HG03108 (cell line): ENCODE data around the gene NUB1.

Source experiments
- ATAC-seq: cut with Tn5 transposase; IDR thresholded peaks from one replicate; pipeline ENCODE4 v1.9.1; 2021; ENCODE audit warnings: moderate library complexity; ENCODE audit not compliant: unreplicated experiment

Gene NUB1

GRCh38 chr7:151416112-151416940, 74.7 kb downstream of the NUB1 start:
- no peak for ATAC-seq

- ATAC-seq = no peak
These were observed 75.3 kb downstream of the NUB1 start for GRCh38 chr7:151416941-151417315.

DNA sequence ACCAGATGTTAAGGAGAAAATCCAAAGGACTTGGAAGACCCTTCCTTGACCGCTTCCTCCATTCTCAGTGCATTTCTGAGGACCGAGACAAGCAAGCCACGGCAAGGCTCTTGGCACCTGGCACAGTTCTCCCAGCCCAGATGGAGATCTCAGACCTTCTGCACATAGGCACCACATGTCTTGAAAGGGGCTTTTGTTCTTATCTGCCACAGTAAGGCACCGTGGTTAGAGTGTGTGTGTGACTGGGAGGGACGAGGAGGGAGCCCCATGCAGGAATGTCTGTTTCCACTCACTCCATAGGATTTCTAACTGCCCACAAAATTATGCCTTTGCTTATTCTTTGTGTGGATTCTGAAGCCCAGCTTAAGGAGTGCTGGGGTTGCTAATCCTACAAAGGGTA, 78.5 kb downstream of the NUB1 start:
- ATAC-seq = no peak

GRCh38 chr7:151422212-151422611, 80.6 kb downstream of the NUB1 start:
- ATAC-seq = no peak

DNA sequence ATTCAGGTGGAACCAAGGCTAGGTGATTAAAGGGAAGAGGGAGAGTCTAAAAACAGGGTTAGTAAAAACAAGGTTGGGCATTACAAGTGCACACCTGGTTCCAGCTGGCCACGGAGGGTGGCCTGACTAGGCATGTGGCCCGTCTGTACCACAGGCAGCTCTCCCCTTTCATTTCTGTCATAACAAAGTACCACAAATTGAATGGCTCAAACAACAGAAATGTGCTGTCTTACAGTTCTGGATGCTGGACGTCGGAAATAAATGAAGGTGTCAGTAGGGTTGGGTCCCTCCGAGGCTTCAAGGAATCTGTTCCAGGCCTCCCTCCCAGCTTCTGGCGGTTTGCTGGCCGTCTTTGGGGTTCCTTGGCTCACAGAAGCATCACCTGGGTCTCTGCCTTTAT, 81.6 kb downstream of the NUB1 start:
- ATAC-seq = no peak

GRCh38 chr7:151423936-151424335, 82.3 kb downstream of the NUB1 start:
- ATAC-seq = no peak

DNA sequence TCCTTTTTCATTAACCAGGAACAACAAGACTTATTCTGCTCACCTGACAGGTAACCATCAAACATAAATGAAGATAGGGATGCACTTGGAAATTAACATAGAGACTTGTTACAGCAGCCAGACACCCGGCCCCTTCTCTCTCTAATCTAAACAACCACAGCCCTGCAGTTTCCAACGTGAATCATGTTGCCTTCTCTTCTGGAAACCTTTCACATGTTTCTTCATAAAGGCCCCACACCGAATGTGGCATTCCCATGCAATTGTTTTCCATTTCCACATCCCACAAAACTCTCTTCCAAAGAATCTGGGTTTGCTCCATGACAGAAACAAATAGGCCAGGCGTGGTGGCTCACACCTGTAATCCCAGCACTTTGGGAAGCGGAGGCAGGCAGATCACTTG, 83.2 kb downstream of the NUB1 start:
- no peak for ATAC-seq

GRCh38 chr7:151425670-151426440, 84.2 kb downstream of the NUB1 start:
- no peak for ATAC-seq

DNA sequence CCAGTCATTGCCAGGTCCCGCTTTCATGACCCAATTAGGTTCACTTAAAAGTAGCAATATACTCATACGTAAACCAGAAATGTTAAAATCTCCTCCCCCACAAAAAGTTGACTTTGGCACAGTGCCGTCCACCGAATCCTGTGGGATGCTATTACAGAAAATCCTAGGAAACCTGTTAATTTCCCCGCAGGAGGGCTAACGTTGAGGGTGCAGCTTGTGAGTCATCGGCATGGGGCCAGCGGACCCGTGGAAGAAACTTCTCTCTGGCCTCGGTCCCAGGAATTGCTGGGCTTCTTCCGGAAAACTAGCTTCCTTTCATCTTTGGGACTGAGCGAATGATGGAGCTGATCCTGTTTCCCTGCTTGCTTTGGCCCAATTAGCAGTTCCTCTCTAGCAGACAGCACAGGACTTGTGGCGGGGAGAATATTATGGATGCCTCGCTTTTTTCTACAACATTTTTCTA, 84.9 kb downstream of the NUB1 start:
- ATAC-seq = no peak

GRCh38 chr7:151426904-151427704, 85.5 kb downstream of the NUB1 start:
- no peak for ATAC-seq

DNA sequence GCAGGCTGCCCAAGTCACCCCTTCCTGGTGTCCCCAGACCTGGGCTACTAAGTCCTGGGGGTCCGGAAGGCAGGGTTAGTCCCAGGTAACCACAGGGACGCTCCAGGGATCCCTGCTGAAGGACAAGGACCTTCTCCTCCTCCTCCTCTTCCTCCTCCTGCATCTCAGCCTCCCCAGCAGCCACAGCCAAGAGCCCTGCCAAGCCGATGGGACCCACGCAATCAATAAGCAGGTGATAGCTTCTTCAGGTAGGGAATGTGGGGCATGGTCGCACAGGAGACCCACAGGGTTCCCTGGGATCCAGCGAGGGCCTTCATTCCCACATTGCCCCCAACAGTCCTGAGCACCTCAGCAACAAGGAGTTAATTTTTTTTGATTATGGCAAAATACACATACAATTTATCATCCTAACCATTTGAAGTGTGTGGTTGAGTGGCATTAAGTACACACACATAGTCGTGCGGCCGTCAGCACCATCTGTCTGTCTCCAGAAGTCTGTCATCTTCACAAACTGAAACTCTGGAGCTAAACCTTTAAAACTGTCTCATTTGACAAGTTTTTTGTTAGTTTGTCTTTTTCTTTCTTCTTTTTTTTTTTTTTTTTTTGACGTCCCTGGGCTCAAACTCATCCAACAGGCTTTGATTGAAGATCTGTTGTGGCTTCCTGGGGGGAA, 86.2 kb downstream of the NUB1 start:
- no peak for ATAC-seq
